Muscle layer of duodenum (tissue), 2 donors: Measurements from ENCODE around the gene TATDN3.
"Not testable (repeated sequence)": the region's sequence is repeated elsewhere in the genome, so short reads cannot be mapped to it uniquely, and the experiment has no call there.

Experiments used
- H3K27ac ChIP-seq: one replicate; pipeline ENCODE4 v1.7.0; 2013; ENCODE audit warnings: mild to moderate bottlenecking, low read length
- H3K27me3 ChIP-seq: one replicate; pipeline ENCODE4 v1.7.0; 2013; ENCODE audit warnings: low read depth, mild to moderate bottlenecking, control low read depth, low read length
- H3K36me3 ChIP-seq, 2 donors: one replicate each; pipeline ENCODE4 v1.7.0; 2013; ENCODE audit warnings: low read length in 2 of 2, control low read depth in 1 of 2, mild to moderate bottlenecking in 1 of 2; ENCODE audit not compliant: insufficient read depth in 2 of 2, control insufficient read depth in 1 of 2
- H3K4me1 ChIP-seq, 2 donors: one replicate each; pipeline ENCODE4 v1.7.0; 2013; ENCODE audit warnings: low read length in 2 of 2, mild to moderate bottlenecking in 2 of 2, control low read depth in 1 of 2, moderate library complexity in 1 of 2; ENCODE audit not compliant: insufficient read depth in 2 of 2, control insufficient read depth in 1 of 2
- H3K4me3 ChIP-seq, 2 donors: one replicate each; pipeline ENCODE4 v1.7.0; 2013; ENCODE audit warnings: low read length in 2 of 2, low read depth in 1 of 2, mild to moderate bottlenecking in 1 of 2
- H3K9me3 ChIP-seq, 2 donors: one replicate each; pipeline ENCODE4 v1.7.0; 2013; ENCODE audit warnings: low read length in 2 of 2, control low read depth in 1 of 2, mild to moderate bottlenecking in 1 of 2; ENCODE audit not compliant: control insufficient read depth in 1 of 2
- donor health status: healthy.

The TATDN3 gene

DNA sequence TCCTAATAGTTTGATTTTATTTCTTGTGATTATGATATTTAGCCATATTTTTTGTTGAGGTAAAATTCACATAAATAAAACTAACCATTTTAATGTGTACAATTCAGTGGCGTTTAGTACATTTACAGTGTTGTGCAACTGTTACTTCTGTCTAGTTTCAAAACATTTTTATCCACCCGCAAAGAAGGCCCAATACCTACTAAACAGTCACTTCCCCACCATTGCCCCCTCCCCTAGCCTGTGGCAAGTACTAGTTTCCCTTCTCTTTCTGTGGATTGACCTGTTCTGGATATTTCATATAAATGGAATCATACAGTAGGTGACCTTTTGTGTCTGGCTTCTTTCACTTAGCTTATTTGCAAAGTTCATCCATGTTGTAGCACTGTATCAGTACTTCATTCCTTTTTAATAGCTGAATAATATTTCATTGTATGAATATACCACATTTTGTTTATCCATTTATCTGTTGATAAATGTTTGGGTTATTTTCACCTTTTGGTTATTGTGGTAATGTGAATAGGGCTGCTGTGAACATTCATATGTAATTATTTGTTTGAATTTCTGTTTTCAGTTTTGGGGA lies 70.5 kb downstream of the TATDN3 start:
- H3K27ac ChIP-seq: no peak overlapping the region
- H3K27me3 ChIP-seq: no peaks in the 10 kb centered on the region
- peaks cover 7 to 26% of the 10 kb centered on the region in 2 donors for H3K4me1 ChIP-seq
- H3K4me3 ChIP-seq: no peak overlapping the region
- H3K9me3 ChIP-seq: no peaks in the 10 kb centered on the region
- H3K36me3 ChIP-seq: peaks cover 0 to 10% of the 10 kb centered on the region in 2 donors

DNA sequence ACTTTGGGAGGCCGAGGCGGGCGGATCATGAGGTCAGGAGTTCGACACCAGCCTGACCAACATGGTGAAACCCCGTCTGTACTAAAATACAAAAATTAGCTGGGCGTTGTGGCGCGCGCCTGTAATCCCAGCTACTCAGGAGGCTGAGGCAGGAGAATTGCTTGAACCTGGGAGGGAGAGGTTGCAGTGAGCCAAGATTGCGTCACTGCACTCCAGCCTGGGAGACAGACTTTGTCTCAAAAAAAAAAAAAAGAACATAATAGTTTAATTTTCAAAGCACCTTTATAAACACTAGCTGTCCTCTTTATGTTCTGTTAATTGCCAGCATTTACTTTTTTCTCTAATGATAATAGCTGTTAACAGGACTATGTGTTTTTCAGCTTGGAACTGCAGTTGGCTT lies 71.7 kb downstream of the TATDN3 start:
- H3K4me1 ChIP-seq: peaks cover 7 to 24% of the 10 kb centered on the region in 2 donors
- H3K27me3 ChIP-seq, H3K9me3 ChIP-seq, H3K4me3 ChIP-seq, H3K36me3 ChIP-seq, H3K27ac ChIP-seq: not testable (repeated sequence)

DNA sequence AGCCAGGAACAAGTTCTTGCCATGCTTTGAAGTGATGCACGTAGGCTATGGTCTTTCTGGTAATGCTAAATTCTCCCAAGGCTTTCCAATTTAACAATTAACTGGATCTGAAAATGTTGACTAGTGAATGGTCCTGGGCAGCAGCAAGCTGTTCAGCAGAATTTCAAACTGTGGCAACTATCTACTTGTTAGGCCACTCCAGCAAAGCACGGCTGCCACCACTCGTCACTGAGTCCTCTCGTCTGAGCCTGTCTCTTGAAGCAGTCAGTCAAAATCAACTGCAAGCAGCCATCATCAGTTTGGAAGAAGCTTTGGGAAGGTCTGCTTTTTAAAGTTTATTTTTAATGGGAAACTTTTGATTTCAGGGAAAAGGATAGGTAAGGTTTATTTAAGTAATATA lies 72.5 kb downstream of the TATDN3 start:
- Histone ChIP-seq H3K4me3 (no peak overlapping the region), H3K36me3 (peaks cover 0 to 10% of the 10 kb centered on the region in 2 donors), H3K4me1 (peaks cover 4 to 17% of the 10 kb centered on the region in 2 donors), H3K27ac (no peak overlapping the region), H3K9me3 (no peaks in the 10 kb centered on the region), H3K27me3 (no peaks in the 10 kb centered on the region)
